Omental fat pad (tissue), 4 donors: Measurements from ENCODE around the gene SLC35F3. TPM values are rescaled to one million over a fixed set of nuclear protein-coding genes. Genes with fewer than 3 reads are reported as not detected.

Experiments used
- ATAC-seq: fragments of 150-250 bp; one replicate; pipeline ENCODE4 v1.9.1; 2016; ENCODE audit warnings: mild to moderate bottlenecking, moderate library complexity; ENCODE audit not compliant: low FRiP score
- DNase-seq: peaks from one replicate; pipeline ENCODE4 v3.0.0-alpha.2; 2019; ENCODE audit warnings: low spot score
- CTCF ChIP-seq, 3 donors: fragments of 450-650 bp; IDR thresholded peaks; one replicate each; pipeline ENCODE4 v1.5.1; 2016 to 2017; ENCODE audit warnings: antibody characterized with exemption in 3 of 3, mild to moderate bottlenecking in 3 of 3, moderate library complexity in 2 of 3
- total RNA-seq, 4 donors: library from RNA; depleted of rRNA; stranded (reverse); fragments of >200 nt; gene quantifications; one replicate each; pipeline ENCODE4 v1.1.0, GENCODE V29; 2016

The SLC35F3 gene
- total RNA-seq, result under 1 TPM in 1 of 4 donors, not detected in 3; 0.09 TPM

GRCh38 chr1:233904633-233905415 is at the start of gene SLC35F3:
Gene SLC35F3 (plus strand): TSS chr1:233904676.
- DNase-seq, result no peak
- no peak for ATAC-seq
- TF ChIP-seq CTCF (IDR thresholded peaks at IDR 0.05), result no peak

- DNase-seq (no peak), ATAC-seq (no peak)
- no peak for TF ChIP-seq CTCF (IDR thresholded peaks at IDR 0.05)
Observed at GRCh38 chr1:233859446-233859845, 45.0 kb upstream of the SLC35F3 start.

GRCh38 chr1:233863901-233864545 is 40.5 kb upstream of the SLC35F3 start:
- DNase-seq (no peak), ATAC-seq (no peak)
- no peak for TF ChIP-seq CTCF (IDR thresholded peaks at IDR 0.05)

DNA sequence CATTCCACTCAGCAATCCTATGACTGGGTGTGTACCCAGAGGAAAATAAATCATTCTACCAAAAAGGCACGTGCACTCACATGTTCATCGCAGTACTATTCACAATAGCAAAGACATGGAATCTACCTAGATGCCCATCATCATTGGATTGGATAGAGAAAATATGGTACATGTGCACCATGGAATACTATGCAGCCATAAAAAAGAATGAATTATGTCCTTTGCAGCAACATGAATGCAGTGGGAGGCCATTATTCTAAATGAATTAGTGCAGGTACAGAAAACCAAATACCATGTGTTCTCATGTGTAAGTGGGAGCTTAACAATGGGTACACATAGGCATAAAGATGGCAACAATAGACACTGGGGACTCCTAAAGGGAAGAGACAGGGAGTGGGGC is 39.9 kb upstream of the SLC35F3 start:
- DNase-seq (no peak), ATAC-seq (no peak)
- no peak for TF ChIP-seq CTCF (IDR thresholded peaks at IDR 0.05)

DNA sequence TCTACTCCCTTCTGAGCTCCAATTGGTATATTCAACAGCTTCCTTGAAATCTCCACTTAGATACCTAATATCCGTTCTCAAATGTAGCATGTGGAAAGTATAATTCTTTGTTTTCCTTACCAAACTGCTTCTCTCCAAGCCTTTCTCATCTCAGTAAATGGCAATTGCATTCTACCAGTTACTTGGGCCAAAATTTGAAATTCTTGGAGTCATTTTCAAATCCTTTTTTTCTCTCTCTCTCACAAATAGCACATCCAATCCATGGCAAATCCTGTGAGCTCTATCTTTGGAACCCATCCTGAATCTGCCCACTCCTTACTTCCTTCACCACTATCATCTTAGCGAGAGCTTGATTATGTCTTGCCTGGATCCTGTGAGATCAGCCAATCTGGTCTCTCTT is 39.3 kb upstream of the SLC35F3 start:
- DNase-seq (no peak), ATAC-seq (no peak)
- no peak for TF ChIP-seq CTCF (IDR thresholded peaks at IDR 0.05)

GRCh38 chr1:233865902-233866301 is 38.6 kb upstream of the SLC35F3 start:
- no peak for DNase-seq
- ATAC-seq, result no peak
- no peak for TF ChIP-seq CTCF (IDR thresholded peaks at IDR 0.05)

DNA sequence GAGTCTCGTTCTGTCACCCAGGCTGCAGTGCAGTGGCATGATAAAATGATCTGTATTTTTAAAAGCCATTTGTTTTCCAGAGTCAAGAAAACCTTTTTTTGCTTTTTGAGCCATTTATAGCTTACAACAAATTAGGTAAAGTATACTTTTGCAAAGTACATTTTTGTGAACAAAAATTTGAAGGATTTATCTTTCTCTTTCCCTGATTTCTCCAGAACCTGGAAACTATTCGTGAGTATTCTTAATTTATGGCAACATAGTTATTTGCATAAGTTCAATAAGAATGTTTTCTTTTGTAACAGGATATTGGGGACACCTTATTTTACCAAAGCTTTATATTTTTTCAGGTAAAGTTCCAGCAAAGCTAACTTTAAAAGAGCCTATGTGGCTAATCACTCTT is 37.4 kb upstream of the SLC35F3 start:
- TF ChIP-seq CTCF (IDR thresholded peaks at IDR 0.05), result no peak

More for the DNA sequence above, 37.4 kb upstream of the SLC35F3 start:
- ATAC-seq (no peak), DNase-seq (no peak)
